Stimulated activated CD8-positive, alpha-beta memory T cell treated with anti-CD3 and anti-CD28 coated beads, Interleukin-12 subunit alpha, Interleukin-12 subunit beta, amount 100 ng/mL, for 24 hours (primary cell): ENCODE measurements around the gene PTPRG.

ENCODE experiments used
- DNase-seq: peaks from one replicate; pipeline ENCODE4 v3.0.0-alpha.2; 2020; ENCODE audit errors: extremely low read depth

Gene PTPRG

DNA sequence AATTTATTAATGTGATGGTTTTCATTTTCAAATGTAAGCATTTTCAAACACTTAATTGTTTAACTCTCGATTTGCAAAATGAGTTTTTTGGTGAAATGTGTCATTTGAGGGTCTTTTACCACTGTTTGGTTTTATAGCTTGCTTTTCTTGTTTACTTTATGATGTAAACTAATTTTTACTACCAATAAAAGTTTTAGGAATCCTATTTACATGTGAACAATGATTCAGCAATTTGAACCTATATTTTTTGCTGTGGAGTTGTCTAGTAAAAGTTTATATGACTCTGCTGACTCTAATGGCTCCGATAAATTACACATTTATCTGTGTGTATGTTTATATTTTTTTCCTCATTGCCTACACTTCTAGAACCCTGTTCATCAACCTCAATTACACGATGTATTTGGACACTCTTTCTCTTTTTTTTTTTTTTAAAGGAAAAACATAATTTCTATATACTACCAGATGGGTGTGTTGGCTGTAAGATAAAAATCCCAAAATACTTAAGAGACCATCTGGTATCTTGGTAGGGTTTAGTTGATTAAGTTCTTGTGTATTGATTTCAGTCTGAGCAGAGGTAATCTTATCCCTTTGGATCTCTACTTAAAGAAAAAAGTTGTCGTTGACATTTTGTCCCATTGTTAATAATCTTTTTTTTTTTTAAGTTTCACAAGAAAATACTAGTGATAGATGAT, 89.5 kb downstream of the PTPRG start:
- no peak for DNase-seq

DNA sequence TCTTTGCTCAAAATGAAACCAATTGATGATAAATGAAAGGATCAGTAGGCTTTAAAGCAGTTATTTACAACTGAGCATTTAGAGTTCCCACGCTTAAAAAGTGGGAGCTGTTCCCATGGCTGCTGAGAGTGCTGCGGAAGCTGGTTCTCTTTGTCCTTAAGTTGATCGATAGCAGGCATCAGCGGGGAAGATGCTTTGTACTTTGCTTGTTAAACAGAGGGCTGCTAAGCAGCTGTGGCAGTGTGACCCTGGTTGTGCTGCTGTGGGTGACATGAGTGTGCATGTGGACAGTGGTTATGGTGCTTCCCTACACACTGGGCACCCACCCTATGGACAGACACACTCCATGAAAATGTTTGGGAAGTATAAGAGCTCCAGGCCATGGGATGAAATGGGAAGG, 96.3 kb downstream of the PTPRG start:
- DNase-seq: no peak

DNA sequence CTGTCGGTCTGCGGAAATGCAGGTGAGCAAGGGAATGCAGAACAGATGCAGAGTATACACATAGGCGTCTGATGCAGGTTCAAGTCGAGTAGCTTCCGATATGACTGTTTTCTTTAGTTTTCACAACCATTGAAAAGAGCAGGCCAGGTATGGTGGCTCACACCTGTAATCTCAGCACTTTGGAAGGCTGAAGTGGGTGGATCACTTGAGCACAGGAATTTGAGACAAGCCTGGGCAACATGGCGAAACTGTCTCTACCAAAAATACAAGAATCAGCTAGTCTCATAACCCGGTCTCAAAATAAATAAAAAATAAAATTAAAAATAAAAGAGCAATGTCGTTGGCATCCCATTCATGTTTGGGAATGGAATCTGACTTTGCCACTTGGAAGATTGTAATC, 101.5 kb downstream of the PTPRG start:
- DNase-seq: no peak

DNA sequence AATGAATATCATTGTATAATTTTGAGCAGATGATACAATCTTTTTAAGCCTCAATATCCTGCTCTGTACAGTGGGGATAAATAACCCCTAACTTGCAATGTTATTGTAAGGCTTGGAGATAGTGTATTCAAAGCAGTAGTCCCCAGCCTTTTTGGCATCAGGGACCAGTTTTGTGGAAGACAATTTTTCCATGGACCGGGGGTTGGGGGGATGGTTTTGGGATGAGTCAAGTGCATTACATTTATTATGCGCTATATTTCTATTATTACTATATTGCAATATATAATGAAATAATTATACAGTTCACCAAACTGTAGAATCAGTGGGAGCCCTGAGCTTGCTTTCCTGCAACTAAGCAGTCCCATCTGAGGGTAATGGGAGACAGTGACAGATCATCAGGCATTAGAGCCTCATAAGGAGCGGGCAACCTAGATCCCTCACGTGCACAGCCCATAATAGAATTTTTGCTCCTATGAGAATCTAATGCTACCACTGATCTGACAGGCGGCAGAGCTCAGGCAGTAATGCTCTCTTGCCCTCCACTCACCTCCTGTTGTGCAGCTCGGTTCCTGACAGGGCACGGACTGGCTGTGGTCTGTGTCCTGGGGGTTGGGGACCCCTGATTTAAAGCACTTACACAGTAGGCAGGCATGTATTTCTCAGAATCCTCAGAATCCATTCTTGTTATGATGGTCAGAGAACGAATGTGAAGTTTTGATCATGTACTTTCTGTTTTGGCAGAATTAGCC, 102.2 kb downstream of the PTPRG start:
- no peak for DNase-seq

DNA sequence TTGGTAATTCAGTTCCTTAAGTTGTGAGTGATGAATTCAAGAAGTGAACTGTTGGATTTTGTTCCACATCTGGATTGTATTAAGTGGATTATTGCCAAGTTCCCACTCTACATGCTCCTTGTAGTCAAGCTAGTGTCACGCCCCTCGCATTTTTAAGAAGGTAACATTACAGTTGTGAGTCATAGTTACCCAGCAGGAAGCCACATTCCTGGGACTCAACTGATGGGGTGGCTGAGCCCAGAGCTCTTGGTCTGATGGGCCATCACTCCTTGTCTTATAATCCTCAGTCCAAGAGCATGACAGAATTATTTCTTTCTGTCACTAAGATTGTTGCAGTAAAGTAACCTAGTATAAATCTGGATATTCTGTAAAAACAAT, 102.7 kb downstream of the PTPRG start:
- DNase-seq: no peak

DNA sequence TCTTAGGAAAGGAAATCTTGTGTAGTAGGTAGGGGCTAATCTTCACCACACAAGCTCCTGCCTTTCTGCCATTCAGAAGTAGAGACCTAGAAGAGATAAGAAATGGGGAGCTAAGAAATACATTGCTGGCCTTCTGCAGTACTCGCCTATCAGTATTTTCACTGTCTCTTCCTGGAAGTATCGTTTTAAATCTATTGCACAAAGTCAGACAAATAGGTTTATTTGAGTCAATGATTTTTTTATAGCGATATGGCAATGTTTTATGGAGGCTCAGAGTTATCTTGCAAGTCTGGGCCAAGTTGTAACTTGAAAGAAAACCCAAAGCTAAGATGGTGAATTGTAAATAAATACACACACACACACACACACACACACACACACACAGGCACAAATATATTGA, 103.8 kb downstream of the PTPRG start:
- DNase-seq: no peak

DNA sequence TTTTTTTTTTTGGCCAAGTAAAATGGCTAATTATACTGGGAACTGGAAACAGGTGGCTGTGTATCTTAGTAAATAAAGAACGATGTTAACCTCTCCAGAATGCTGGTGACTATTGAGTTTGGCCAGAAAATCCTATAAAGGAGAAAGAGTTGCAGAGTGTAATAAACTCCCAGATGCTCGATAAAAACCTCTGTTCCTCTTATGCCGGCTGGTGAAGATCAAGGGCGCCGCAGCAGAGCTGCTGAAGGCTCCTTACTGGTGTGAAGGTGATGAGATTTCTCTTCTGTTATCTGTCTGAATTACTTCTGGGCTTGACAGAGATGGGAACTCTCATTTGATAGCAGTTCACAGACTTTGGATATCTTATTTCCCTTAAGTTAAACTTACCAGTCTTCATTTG, 104.6 kb downstream of the PTPRG start:
- no peak for DNase-seq

DNA sequence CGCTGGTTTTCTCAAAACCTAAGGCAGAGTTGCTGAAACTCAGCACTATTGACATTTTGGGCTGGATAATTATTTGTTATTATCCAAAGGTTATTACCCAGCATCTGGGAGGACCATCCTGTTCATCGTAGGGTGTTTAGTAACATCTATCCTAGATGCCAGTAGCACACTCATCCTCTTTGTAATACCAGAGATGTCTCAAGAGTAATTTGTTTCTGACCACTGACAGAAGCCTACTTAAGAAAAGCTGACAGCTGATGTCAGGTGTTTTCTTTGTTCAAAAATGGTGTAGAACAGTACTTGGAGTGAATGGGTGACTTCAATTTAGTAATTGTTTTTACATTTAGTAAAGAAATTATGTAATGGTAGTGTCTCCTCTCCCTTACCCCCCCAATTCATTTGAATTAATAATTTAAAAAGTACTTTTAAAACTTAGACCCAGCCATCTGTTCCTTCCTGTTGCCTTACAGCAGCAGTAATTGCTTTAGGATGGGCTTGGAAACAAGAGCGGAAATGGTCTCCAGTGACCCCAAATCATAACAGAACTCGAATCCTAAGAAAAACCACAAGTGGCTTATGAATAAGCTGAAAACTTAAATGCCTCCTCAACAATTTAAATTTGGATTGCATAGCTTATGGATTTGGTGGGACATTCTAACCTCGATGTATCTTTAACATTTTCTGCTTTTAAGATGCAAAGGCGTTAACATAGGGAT, 105.4 kb downstream of the PTPRG start:
- no peak for DNase-seq

DNA sequence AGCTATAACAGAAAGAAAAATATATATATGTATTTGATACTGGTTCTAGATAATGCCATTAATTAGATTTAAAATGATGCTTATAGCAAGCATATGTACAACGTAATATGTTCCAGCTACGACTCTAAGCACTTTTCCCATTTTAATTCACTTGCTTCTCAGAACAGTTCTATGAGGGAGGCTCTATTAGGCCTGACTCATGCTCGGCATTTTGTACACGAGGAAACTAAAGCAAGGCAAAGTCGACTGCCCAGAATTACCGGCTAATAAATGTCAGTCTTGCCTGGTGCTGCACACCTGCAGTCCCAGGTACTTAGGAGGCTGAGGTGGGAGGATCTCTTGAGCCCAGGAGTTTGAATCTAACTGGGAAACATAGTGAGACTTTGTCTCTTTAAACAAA, 106.0 kb downstream of the PTPRG start:
- DNase-seq: no peak

DNA sequence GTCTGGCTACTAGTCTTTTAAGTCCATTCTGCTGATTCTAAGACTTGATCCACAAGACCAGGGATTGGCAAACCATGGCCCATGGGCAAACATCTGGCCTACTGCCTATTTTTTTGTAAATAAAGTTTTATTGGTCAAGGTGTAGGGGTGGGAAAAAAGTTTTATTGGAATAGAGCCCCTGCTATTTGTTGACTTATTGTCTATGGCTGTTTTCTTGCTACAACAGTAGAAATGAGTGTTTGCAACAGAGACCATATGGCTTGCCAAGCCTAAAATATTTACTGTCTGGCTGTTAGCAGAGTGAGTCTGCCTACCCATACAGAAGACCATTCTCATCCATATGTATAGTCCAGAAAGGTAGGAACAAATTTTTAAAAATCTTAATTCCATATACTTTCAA, 106.4 kb downstream of the PTPRG start:
- DNase-seq: no peak

DNA sequence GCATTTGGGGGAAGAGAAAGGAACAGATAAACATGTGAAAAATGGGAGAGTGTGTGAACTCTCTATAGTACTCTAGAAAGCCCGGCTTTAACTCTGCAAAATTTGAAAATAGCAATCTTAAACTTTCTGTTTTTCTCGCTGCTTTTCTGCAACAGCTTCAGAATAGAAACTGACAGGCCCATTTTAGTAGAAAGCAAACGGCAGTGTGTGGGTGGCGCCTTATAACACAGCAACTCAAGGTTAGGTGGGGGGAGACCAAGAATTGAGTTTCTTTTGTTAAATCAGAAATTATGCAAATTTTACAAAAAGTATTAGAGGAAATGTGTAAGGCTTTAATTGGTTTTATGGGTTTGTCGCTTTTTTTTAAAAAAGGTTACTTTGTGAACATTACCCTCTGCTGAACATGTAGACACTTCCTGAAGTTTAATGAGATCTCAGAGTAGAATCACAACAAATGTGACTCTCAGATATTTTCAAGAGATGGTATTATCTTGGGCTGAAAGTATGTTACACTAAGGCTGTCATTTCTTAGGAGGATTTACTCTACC, 107.0 kb downstream of the PTPRG start:
- no peak for DNase-seq

DNA sequence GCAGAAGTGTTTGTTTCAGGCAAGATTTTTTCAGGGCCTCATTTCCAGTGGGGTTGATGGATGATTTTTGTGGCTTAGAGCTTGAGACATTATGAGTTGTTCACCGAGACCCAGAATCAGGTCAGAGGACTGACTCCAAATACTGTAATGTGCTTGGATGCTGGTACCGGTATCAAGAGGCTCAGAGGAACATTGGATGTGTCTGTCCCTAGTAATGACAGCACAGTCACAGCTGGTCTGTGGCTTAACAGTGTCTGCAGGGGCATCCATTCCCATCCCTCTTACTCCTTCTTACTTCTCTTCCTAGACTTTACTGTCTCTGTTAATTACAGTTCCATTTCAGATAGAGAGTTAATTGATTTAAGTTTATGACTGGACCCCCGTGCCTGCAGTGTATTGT, 107.8 kb downstream of the PTPRG start:
- no peak for DNase-seq

DNA sequence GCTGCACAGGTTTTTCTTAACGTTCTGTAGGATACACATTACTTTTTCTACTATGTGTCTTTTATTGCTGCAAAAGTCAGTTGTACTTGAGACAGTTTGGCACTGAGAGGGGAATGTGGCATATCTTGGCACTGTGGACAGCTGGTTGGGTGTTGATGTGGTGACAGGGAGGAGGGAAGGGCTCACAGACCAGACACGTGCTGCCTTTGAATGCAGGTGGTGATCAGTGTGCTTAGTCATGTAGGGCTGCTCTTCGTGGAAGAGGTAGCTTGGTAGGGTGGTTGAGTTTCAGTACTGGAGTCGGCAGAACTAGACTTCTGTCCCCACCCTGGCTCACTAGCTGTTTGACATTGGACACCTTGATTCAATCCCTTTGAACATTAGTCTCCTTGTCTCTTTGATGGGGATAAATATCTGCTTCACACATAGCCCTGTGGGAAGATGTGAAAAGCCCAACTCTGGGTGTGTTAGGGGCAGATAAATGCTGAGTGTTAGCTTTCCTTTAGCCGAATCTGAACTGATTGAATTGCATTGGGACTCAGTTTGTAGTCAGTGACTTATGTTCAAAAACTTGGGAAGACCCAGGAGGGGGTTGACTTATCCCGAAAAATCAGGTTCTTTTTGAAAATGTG, 108.4 kb downstream of the PTPRG start:
- DNase-seq: no peak

DNA sequence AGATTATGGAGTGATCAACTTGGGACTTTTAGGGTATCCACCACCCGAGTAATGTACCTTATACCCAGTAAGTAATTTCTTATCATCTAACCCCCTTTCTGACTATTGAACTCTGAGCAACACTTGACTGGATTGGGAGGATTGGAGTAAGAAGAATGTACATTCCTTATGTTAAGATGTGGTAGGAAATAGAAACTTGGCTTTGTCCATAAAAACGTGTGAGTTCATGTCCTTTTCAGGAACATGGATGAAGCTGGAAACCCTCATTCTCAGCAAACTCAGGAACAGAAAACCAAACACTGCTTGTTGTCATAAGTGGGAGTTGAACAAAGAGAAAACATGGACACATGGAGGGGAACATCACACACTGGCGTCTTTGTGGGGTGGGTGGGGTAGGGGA, 112.3 kb downstream of the PTPRG start:
- DNase-seq: no peak

DNA sequence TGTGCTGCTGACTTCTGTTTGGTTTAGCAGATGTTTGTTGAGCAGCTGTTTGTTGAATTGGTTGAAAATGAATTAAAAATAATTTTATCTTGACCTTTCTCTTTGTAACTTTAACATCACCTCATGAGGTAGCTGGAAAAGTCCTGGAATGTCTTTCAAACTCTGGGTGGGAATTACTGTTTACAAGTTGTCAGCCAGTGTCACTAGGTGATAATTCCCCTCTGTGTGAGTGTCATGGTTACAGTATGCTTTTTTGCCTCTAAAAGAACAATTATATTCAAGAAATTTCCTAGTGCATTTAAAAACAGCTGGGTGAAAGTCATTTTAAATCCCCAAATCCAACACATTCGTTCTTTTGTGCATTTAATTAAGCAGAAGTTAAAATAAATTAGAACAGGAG, 113.2 kb downstream of the PTPRG start:
- no peak for DNase-seq

DNA sequence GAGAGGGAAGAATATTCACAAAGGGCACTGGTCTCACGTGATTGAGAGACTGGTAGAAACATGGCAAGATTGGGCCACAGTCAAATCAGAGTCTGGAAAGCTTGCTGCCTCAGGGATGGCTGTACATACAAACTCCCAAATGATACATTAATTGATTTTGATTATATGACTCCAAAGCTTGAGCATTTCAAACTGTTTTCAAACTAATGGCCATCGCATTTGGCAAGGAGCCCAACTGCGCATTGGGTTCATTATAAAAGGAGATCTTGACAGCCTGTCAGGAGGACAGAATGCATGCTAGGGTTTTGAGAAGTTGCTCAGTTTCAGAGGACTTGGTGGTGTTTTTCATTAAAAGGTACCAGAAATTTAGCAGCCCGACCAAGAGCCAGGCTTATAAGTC, 117.7 kb downstream of the PTPRG start:
- no peak for DNase-seq

DNA sequence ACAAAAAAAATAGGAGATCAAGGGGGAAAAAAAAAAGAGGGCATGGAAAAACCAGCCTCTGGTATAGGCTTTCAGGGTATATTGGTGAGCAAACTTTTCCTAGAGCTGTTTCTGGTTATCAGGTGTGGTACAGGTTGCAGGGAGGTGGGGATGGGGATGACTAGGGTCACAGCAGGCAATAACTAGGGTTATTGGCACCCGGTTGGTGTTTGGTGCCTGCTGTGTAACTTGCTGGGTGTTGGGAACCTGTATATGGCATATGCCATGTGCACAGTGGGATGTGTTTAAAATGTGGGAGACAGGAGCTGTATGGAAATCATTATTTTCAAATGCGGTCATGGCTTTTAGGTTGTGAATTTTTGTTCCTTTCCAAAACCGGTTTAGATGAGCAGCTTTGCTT, 119.2 kb downstream of the PTPRG start:
- no peak for DNase-seq

DNA sequence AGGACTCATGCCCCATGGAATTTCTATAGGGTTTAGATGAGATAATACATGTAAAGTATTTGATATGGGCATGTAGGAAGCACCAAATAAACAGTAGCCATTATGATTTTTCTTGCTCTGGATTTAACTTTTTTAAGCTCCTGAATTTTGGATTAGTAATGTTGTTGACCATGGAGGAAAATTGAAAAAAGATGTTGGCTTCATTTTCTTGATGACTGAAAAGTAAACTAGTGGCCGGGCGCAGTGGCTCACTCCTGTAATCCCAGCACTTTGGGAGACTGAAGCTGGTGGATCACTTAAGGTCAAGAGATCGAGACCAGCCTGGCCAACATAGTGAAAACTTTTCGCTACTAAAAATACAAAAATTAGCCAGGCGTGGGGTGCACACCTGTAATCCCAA, 120.3 kb downstream of the PTPRG start:
- DNase-seq: no peak

DNA sequence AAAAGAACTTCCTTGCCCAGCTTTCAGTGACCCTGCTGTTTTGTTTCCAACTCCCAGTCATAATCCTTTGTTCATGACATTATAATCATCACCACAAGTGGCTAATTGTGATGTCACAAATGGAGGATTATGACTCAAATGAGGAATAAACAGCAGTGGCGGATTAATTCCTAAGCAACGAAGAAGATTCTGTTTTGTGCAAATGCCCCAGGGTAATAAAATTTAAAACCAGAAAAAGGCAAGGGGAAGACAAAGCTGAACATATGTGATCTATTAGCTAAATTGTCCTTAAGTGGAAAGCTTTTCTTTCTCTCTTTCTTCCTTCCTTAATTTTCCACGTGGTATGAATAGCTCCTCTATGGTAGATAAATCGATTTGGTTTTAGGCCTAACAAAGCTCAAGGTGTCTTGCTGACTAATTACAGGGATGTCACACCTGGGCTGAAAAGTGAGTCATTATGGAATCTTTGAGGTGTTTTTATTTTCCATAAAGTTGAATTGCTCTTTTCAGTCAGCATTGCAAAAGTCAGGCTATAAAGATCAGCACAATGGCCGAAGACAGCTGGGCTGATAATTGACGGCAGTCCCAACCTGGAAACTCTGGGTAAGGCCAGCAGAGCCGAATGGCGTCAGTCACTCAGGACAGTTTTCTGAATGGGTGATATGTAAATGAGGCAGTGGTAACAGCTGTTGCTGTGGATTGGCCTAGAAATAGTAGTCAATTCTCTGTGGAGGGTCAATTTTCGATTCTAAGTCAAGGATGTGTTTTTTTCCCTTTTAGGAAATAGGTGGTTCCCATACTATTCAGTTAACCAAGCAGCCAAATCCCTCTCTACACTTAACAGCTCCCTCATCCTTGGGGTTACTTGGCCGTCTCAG, 121.5 kb downstream of the PTPRG start:
- no peak for DNase-seq

DNA sequence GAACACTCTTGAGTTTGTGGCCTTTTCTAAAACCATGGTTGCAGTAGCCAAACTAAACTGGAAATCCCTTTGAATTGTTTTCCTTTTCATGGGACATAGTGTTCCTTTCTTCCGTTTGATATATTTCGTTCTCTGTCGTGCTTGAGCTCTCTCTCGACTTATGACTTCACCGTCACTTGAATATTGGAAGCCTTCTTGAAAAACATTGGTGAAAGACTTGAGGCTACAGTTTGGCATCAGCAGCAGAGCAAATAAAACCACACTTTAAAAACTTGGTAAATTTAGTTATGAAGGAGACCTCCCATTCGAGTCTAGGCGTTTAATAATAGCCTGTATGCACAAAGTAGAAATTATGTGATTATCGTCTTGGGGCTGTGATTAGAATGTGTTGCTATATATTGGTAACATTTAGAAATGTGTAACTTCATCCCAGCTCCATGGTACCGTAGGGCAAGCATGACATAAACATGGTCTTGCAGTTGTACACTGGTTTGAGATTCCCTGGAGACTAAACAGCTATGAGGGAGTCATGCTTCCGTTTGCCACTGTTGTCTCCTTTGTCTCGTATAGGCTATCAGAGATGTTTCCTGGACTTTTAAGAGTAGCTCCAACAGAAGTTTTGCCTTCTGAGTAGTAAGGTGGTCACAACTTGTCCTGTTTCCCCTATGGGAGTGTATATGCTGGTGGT, 122.3 kb downstream of the PTPRG start:
- DNase-seq: no peak

DNA sequence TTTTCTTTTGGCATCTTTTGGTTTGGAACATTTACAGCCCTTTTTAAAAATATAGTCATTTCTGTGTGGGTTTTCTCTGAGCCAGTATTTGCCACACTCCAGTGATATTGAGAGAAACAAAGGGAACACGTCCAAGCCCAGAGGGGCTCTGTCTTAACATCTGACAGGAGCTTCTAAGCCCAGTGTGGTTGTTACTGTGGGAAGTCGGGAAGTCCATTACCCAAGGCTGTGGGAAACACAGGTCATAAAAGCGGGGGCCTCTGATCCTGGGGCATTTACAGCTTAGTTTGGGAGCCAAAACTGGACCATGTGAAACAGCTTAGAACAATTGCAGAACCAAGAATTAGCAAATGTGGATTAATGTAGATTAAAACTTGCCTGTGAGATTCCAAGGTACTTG, 123.0 kb downstream of the PTPRG start:
- no peak for DNase-seq
